Activated CD4-positive, alpha-beta T cell treated with anti-CD3 and anti-CD28 coated beads for 24 hours (primary cell): ENCODE results near the gene MCTP1.
"Not testable (repeated sequence)": the region's sequence is repeated elsewhere in the genome, so short reads cannot be mapped to it uniquely, and the experiment has no call there.

Source experiments
- DNase-seq, 2 donors: peaks; one replicate each; pipeline ENCODE4 v3.0.0-alpha.2; 2020; ENCODE audit warnings: low read depth in 2 of 2

The MCTP1 gene

DNA sequence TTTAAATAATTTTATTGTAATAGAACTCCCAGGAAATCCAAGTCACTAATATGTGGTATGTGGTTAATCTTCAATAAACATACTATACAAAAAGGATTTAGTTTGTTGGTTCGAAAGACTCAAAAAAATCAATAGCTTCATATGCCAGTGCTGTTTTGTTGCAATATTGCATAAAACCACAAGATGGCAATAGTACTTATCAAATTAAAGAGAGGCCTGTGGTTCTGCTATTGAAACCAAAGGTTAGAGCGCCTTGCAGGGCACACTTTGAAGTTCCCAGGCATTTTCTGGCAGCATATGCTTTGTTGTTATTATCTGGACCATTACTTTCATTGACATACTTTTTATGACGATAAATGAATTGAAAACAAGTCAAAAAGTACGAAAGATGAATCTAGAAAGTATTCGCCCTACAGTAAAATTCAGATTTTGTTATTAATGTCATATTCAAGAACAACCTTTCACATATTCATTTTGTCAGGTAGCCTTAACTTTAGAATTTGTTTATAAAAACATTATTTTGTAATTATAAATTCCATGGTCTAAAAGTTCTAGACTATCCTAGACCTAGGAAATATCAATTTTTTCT is 316.3 kb downstream of the MCTP1 start:
- peak in 1 of 2 donors; percentile 10 for DNase-seq

- no peak for DNase-seq
Measured at GRCh38 chr5:94967525-94967924, 317.4 kb downstream of the MCTP1 start.

DNA sequence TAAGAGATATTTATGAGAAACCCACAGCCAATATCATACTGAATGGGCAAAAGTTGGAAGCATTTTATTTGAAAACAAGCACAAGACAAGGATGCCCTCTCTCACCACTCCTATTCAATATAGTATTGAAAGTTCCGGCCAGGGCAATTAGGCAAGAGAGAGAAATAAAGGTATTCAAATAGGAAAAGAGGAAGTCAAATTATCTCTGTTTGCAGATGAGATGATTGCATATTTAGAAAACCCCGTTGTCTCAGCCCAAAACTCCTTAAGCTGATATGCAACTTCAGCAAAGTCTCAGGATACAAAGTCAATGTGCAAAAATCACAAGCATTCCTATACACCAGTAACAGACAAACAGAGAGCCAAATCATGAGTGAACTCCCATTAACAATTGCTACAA is 325.6 kb downstream of the MCTP1 start:
- not testable (repeated sequence) for DNase-seq

DNA sequence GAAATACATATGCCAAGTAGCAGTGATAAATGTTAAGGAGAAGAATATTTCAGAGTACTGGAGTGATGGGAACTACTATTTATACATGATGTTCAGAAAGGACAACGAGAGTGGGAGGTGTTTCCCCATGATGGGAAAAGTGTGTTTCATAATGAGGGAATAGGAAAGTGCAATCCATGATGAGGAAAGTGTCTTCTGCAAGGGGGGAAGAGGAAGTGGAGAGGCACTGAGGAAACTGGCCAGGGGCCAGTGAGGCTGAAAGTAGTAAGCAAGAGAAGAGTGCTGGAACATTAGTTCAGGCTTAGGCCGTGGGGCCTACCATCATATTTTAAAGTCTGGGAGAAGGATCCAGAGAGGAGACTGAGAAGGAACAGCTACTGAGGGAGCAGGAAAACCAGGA is 339.2 kb downstream of the MCTP1 start:
- DNase-seq = no peak

DNA sequence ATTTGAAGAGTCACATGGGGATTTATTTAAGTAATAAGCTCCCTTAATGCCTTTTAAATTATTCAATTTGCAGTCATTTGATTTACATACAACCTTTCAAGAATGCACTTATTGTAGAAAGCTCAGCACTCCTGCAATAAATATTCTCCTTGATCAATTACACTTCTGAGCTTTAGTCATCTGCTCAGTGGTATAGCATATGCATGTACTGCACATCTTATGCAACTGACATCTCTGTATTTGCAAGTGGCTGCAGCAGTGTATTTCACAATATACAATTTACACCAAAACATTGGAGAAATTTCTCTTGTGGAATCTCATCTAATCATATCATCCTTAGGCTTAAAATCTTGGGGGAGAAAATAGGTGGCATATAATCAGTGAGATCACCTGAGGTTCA is 340.7 kb downstream of the MCTP1 start:
- DNase-seq = no peak

GRCh38 chr5:94941122-94941755 is 343.7 kb downstream of the MCTP1 start:
- DNase-seq = no peak

GRCh38 chr5:94932259-94932658 is 352.6 kb downstream of the MCTP1 start:
- no peak for DNase-seq

DNA sequence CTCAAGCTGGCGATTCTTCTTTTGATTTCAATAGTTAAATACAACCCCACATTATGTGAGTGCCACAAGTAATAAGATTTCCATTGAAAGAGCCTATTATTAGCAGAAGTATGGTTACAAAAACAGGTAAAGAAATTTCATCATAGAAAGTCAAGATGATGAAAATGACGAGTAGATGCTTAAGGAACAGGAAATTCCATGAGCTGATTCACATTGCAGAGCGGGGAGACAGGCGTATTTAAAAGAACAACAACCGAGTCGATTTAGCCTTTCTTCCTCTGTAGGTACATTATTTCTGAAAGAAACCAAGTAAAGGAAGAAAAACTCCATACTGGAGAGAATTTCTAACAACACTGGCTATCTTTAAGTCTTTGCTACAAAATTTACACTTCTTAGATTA is 356.0 kb downstream of the MCTP1 start:
- DNase-seq = no peak

GRCh38 chr5:94920570-94920969 is 364.3 kb downstream of the MCTP1 start:
- DNase-seq = no peak

DNA sequence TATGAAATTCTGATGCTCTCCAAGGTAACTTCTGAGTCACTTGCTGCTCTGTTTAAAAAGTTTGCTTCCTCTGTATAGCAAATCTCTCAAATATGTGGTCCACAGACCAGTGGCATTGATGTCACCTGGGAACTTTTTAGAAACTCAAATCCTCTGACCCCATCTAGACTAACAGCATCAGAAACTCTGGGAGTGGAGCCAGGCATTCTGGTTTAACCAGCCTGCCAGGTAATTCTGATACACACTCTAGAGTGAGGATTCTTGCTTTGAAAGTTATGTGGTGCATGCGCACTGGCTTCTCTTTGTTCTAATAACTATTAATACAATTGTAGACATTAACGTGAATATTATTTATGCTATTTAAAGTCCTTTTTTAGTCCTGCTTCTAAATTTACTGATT is 368.3 kb downstream of the MCTP1 start:
- no peak for DNase-seq

GRCh38 chr5:94911276-94911675 is 373.6 kb downstream of the MCTP1 start:
- DNase-seq = no peak

GRCh38 chr5:94910721-94911120 is 374.2 kb downstream of the MCTP1 start:
- DNase-seq = no peak

GRCh38 chr5:94908889-94909480 is 375.9 kb downstream of the MCTP1 start:
- DNase-seq = no peak

GRCh38 chr5:94906750-94907149 is 378.1 kb downstream of the MCTP1 start:
- DNase-seq = no peak

DNA sequence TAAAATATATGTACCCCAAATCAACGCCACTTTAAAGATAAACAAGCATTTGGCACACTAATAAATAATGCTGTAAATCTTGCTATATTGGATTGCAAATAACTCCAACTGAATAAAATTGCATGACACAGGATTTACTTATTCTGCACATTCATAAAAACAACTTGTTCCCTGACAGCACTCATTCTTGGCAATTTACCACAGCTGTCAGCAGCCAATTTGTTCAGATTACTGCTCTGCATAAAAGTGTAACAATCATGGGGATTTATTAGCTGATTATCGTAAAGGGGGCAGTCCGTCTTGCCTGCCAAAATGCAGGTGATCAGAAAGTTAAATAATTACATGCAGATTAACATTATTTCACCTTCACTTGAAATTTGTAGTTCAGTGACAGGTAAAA is 381.2 kb downstream of the MCTP1 start:
- DNase-seq = no peak

- no peak for DNase-seq
Measured at GRCh38 chr5:94901191-94901979, 383.5 kb downstream of the MCTP1 start.

GRCh38 chr5:94900006-94900505 is 384.8 kb downstream of the MCTP1 start:
- no peak for DNase-seq

- no peak for DNase-seq
Measured at GRCh38 chr5:94893412-94894135, 391.3 kb downstream of the MCTP1 start.

- DNase-seq = no peak
Measured at GRCh38 chr5:94891972-94892371, 392.9 kb downstream of the MCTP1 start.

GRCh38 chr5:94891565-94891964 is 393.3 kb downstream of the MCTP1 start:
- DNase-seq = no peak

GRCh38 chr5:94890907-94891306 is 394.0 kb downstream of the MCTP1 start:
- DNase-seq = no peak

DNA sequence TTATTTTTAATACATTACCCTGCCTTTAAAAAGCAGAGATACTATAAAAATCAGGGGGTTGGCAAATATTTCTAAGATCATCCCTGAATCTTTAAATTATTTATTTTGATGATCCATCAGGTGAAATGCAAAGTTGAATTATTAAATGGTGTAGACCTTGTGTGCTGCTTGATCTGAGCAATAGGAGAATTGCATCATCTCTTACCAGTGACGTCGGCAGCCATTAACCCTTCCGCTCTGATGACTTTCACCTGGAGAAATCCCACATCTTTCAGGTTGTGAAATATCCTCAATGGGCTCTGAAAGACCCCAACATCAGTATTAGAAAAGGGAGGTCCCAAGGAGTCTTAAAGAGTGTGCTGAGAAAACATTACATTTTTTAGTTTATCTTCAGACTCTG is 396.2 kb downstream of the MCTP1 start:
- DNase-seq = no peak
